Breast epithelium (tissue), 4 donors: ENCODE results near the gene ZFYVE21. TPM values are rescaled to one million over a fixed set of nuclear protein-coding genes. Genes with fewer than 3 reads are reported as not detected.

Source experiments
- DNase-seq, 2 donors: peaks; one replicate each; pipeline ENCODE4 v3.0.0-alpha.2; 2019; ENCODE audit warnings: low spot score in 2 of 2
- H3K27ac ChIP-seq, 2 donors: fragments of 200-600 bp; sonication (generic) in 1 of 2; one replicate each; pipeline ENCODE4 v1.5.1; 2016 to 2019; ENCODE audit warnings: mild to moderate bottlenecking in 1 of 2
- H3K27me3 ChIP-seq, 2 donors: fragments of 200-600 bp; sonication (generic) in 1 of 2; one replicate each; pipeline versions ENCODE4 v1.5.1 to v1.6.0; 2017 to 2019; ENCODE audit warnings: control low read depth in 1 of 2, mild to moderate bottlenecking in 1 of 2
- H3K36me3 ChIP-seq: fragments of 200-600 bp; one replicate; pipeline ENCODE4 v1.5.1; 2019
- H3K4me1 ChIP-seq, 2 donors: fragments of 200-600 bp; sonication (generic); one replicate each; pipeline ENCODE4 v1.5.1; 2016 to 2019; ENCODE audit warnings: control low read depth in 1 of 2
- H3K4me3 ChIP-seq, 3 donors: fragments of 200-600 bp; sonication (generic); 1 replicate in 2 of 3; 2 replicates in 1 of 3; pipeline ENCODE4 v1.5.1; 2016 to 2019; ENCODE audit warnings: mild to moderate bottlenecking in 3 of 3, moderate library complexity in 2 of 3
- H3K9me3 ChIP-seq, 2 donors: fragments of 200-600 bp; sonication (generic) in 1 of 2; one replicate each; pipeline ENCODE4 v1.5.1; 2016 to 2019; ENCODE audit warnings: control low read depth in 1 of 2
- POLR2A ChIP-seq: fragments of 450-650 bp; IDR thresholded peaks from one replicate; pipeline ENCODE4 v1.6.1; 2016; ENCODE audit warnings: antibody characterized with exemption, mild to moderate bottlenecking, moderate library complexity
- POLR2AphosphoS5 ChIP-seq, 3 donors: sonication (generic); formaldehyde crosslinking; IDR thresholded peaks; one replicate each; pipeline ENCODE4 v1.6.1; 2017; ENCODE audit warnings: antibody characterized with exemption in 3 of 3
- intact Hi-C: fragments of 100-400 bp; cut with DNase I; formaldehyde crosslinking; loops from one replicate; pipeline ENCODE4 v1.15.1; 2023; ENCODE audit warnings: low total_unique reads
- total RNA-seq, 3 donors: library from RNA; depleted of rRNA; stranded (reverse); fragments of >200 nt; gene quantifications; one replicate each; pipeline ENCODE4 v1.1.0, GENCODE V29; 2016
- TF ChIP-seq, protein P1 (sequence below), 3 donors: fragments of 450-650 bp; IDR thresholded peaks; one replicate each; pipeline ENCODE4 v1.5.1; 2016 to 2017; ENCODE audit warnings: antibody characterized with exemption in 3 of 3, mild to moderate bottlenecking in 3 of 3, moderate library complexity in 3 of 3

ZFYVE21 gene
- total RNA-seq, 3 donors from 2014 or later, result 57.4 to 140 (median 96.0) TPM

DNA sequence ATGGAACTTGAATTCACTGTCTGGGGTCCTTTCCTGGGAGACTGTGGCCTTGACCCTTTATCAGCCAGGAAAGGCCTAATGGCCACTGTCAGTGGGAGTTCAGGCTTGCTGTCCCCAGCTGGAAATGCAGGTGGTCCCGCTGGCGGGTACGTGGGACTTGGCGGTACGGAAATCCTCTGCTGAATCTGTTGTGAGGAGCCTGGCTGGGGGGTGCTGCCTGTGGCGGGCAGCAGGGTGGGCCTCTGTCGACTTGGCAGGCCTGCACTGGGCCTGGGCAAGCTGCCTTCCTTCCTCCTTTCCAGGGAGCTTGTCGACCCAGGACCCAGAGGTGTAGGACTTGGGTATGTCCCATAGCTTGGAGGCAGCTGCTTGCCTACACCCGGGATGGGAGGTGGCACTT, 26.3 kb downstream of the ZFYVE21 start:
- TF ChIP-seq POLR2A (no peak), POLR2AphosphoS5 (IDR thresholded peaks at IDR 0.05) (no peak)
- TF ChIP-seq, protein P1, sequence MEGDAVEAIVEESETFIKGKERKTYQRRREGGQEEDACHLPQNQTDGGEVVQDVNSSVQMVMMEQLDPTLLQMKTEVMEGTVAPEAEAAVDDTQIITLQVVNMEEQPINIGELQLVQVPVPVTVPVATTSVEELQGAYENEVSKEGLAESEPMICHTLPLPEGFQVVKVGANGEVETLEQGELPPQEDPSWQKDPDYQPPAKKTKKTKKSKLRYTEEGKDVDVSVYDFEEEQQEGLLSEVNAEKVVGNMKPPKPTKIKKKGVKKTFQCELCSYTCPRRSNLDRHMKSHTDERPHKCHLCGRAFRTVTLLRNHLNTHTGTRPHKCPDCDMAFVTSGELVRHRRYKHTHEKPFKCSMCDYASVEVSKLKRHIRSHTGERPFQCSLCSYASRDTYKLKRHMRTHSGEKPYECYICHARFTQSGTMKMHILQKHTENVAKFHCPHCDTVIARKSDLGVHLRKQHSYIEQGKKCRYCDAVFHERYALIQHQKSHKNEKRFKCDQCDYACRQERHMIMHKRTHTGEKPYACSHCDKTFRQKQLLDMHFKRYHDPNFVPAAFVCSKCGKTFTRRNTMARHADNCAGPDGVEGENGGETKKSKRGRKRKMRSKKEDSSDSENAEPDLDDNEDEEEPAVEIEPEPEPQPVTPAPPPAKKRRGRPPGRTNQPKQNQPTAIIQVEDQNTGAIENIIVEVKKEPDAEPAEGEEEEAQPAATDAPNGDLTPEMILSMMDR (IDR thresholded peaks at IDR 0.05), result no peak
- H3K4me3 ChIP-seq, result no peak overlapping the region
- no peak for DNase-seq
- H3K36me3 ChIP-seq, result no peaks in the 10 kb centered on the region
- H3K4me1 ChIP-seq, result peaks cover under 1 to 11% of the 10 kb centered on the region in 2 donors
- H3K9me3 ChIP-seq, result no peaks in the 10 kb centered on the region
- H3K27ac ChIP-seq, result no peak overlapping the region
- intact Hi-C loops, result no loop called here
- no peaks in the 10 kb centered on the region for H3K27me3 ChIP-seq

DNA sequence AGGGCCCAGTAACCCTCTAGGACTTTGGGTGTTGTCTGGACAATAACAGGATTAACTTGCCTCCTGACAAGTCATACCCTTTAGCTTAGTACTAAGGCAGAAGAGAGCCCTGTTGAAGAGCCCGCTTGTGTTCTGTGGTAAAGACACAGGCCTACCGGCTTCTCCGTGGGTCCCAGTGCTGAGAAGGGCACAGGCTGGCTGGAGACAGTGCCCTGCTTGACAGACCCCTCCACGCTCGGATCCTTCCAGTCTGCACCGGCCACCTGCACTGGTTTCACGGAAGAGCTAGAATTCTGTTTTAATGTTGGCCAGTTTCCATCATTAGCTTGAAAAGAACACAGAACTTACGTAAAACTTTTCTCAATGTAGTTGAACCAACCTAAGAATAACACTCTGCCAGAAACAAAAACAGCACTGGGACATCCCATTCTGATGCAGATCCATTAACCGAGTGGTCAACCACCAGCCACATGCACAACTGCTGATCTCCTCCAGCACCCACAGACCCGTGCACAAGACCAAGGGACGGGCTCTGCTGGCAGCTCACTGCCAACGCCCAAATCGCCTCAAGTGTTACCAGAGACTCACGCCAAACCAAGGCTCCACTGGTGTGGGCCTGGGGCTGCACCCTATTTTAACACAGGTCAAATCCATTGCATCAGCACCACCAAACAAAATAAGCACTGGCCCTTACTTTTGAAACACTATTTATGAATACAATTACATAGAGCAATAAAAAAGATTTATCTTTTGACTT, 27.1 kb downstream of the ZFYVE21 start:
- intact Hi-C loops, result no loop called here
- TF ChIP-seq POLR2A, result no peak
- TF ChIP-seq, protein P1 (IDR thresholded peaks at IDR 0.05), result no peak
- no peak for TF ChIP-seq POLR2AphosphoS5 (IDR thresholded peaks at IDR 0.05)
- Histone ChIP-seq H3K4me1 (peaks cover 0 to 3% of the 10 kb centered on the region in 2 donors), H3K9me3 (no peaks in the 10 kb centered on the region), H3K27ac (no peak overlapping the region), H3K27me3 (no peaks in the 10 kb centered on the region), H3K4me3 (no peak overlapping the region), H3K36me3 (no peaks in the 10 kb centered on the region)
- no peak for DNase-seq

DNA sequence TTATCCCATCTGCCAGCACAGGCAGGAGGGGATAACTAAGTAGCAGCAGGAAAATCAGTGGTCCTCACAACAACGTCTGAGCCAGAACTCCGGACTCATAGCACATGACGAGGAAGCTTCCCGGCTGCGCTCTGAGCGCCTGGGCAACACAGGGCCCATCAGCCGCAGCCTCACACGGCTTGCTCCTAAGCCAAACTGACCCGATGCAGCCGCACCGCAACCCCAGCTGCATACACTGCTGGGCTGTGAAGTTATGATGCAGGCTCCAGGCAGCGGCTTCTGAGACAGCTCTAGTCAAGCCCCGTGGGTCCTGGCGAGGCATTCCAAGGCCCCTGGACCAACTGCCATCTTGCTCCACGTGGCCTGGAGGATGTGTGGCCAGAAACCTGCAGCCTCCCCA, 28.1 kb downstream of the ZFYVE21 start:
- H3K27ac ChIP-seq, result no peak overlapping the region
- H3K4me1 ChIP-seq, result no peaks in the 10 kb centered on the region
- no peaks in the 10 kb centered on the region for H3K36me3 ChIP-seq
- DNase-seq, result no peak
- H3K9me3 ChIP-seq, result no peaks in the 10 kb centered on the region
- intact Hi-C loops, result no loop called here
- no peak overlapping the region for H3K4me3 ChIP-seq
- TF ChIP-seq POLR2A (no peak), POLR2AphosphoS5 (IDR thresholded peaks at IDR 0.05) (no peak)
- TF ChIP-seq, protein P1 (IDR thresholded peaks at IDR 0.05), result no peak
- H3K27me3 ChIP-seq, result no peaks in the 10 kb centered on the region

DNA sequence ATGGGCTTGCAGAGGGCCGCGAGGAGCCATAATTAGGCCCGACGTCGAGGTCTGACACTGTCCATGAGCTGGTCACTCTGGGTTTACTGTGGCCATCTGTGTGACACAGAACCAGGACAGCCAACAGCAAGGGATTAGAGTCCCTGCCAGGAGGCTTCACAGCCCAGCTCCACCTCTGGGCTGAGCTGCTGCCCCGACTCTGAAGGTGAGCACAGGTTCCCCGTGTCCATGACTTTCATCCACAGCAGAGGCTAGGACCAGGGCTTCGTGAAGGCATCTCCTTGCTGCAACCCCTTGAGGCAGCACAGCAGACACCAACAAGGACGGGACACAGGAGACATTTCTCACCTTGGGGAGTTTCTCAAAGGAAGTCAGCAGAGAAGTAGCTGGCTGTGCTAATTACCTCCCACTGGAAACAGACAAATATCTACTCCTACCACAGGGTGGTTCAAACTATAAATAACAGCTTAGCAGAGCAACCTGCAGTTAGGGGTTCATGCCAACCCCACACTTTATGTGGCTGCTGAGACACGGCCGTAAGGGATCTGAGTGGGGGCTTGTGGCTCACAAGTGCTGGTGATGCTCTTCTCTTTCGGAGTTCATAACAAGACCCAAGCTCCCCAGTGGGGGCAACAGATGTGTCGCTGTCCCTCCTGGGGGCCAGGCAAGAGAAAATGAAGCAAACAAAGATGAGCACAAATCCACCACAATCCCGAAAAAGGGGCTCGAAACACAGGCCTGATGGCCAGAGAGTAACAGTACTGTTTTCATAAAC, 29.2 kb downstream of the ZFYVE21 start:
- TF ChIP-seq POLR2A (no peak), POLR2AphosphoS5 (IDR thresholded peaks at IDR 0.05) (no peak)
- TF ChIP-seq, protein P1 (IDR thresholded peaks at IDR 0.05), result no peak
- H3K36me3 ChIP-seq, result no peaks in the 10 kb centered on the region
- no peaks in the 10 kb centered on the region for H3K9me3 ChIP-seq
- no peak for DNase-seq
- H3K27me3 ChIP-seq, result no peaks in the 10 kb centered on the region
- intact Hi-C loops, result no loop called here
- H3K4me1 ChIP-seq, result no peaks in the 10 kb centered on the region
- no peak overlapping the region for H3K4me3 ChIP-seq
- H3K27ac ChIP-seq, result no peak overlapping the region

DNA sequence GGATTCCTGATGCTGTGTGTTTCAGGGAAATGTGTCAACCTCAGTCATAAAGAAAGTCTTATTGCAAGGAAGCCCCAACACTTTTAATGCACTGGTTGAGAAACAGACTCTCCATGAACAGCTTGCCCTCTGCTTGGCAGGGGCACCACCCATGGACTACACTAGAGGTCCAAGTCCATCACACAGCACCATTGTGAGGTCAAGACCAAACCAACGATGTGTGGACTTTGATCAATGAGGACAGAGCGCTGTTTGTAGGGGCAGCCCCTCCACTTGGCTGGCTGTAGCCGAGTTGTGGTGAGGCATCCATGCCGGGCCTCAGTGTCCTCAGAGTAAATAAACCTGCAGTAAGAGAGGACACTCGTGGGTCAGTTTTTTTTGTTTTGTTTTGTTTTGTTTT, 29.8 kb downstream of the ZFYVE21 start:
- no peak for DNase-seq
- Histone ChIP-seq H3K4me1 (no peaks in the 10 kb centered on the region), H3K36me3 (no peaks in the 10 kb centered on the region), H3K4me3 (no peak overlapping the region), H3K27ac (no peak overlapping the region), H3K27me3 (no peaks in the 10 kb centered on the region), H3K9me3 (no peaks in the 10 kb centered on the region)
- intact Hi-C loops, result no loop called here
- TF ChIP-seq POLR2A (no peak), POLR2AphosphoS5 (IDR thresholded peaks at IDR 0.05) (no peak)
